ENCODE measurements around the gene STK4.
A peak's percentile ranks its signal among the peaks of the same experiment; 100 is the strongest.
"Not testable (repeated sequence)": the region's sequence is repeated elsewhere in the genome, so short reads cannot be mapped to it uniquely, and the experiment has no call there.

Gene STK4

DNA sequence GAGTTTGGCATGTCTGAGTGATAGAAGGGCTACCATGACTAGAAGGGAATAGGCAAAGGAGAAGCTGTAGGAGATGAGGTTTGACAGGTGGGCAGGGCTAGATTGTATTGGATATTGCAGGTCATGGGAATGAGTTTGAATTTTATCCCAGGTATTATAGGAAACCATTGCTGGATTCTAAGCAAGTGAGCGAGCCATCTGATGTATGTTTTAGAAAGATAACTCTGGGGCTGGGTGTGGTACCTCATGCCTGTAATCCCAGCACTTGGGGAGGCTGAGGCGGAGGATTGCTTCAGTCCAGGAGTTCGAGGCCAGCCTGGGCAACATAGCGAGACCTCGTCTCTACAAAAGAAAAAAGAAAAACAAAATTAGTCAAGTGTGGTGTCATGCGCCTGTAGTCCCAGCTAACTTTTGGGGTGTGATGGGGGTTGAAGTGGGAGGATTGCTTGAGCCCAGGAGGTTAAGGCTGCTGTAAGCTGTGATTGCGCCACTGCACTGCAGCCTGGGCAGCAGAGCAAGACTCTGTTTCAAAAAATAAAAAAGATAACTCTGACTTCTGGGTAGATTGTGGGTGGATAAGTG lies 16.9 kb downstream of the STK4 start:
- DNase-seq (ENCODE audit: low spot score): no peak

DNA sequence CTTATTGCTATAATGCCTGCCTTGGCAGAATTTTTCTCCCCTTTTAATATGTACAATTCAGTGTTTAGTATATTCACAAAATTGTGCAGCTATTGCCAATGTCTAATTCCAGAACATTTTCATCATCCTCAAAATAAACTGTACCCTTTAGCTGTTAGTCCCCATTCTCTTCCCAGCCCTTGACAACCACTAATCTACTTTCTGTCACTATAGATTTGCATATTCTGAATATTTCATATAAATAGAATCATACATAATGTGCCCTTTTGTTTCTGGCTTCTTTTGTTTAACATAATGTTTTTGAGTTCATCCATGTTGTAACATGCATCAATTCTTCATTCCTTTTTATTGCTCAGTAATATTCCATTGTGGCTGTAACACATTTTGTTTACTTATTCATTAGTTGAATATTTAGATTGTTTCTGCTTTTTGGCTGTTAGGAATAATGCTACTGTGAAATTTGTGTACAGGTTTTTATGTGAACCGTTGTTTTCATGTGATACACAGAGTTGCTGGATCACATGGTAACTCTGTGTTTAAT lies 22.4 kb downstream of the STK4 start:
- no peak for DNase-seq (ENCODE audit: low spot score)

DNA sequence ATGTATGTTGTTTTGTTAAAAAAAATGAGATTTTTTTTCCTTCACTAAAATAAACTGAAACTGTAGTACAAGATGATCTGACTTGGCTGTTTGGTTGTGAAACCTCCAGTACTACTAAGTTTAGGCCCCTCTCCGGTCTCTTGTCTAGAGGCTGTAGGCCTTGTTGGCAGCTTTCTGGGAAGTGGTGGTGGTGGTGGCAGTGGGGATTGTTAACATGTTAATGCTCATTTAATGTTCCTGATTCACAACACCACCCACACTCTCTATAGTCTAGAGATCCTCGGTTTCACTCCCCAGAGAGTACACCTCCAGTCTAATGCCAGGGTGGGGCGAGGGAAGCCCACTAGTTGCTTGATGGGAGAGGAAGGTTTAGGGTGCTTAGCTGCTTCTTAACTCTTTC lies 24.1 kb downstream of the STK4 start:
- DNase-seq (ENCODE audit: low spot score): no peak

DNA sequence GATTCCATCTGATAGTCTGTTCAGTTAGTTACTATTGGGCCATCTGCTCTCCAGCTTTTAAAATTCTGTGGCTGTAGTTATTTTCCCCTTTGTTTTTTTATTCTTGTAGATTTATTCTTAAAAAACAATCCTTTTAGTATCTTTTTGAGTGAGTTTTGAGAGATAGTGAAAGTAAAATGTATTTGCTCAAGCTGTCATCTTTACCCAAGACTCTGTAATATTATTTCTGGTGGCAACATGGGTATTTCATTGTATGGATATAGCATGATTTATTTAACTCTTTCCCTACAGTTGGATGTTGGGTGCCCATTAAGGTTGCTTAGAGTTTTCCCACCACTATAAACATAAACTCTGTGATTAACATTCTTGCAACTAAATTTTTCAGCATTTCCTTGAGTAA lies 24.6 kb downstream of the STK4 start:
- no peak for DNase-seq (ENCODE audit: low spot score)

DNA sequence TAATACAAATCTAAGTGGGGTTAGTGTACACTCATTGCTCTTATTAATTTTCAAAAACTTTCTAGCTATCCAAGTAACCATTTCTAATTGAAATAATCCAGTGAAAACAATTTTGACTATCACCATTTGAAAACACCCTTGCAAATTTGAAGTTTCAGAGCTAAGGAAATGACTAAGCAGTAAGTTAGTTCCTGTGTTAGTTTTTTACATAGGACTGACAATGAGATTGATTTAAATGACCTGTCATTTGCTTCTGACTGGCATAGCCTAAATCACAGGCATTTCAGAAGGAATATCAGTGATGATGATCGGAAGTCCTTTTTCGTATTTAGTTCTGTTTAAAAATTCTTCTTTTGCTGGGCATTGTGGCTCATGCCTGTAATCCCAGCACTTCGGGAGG lies 27.0 kb downstream of the STK4 start:
- DNase-seq (ENCODE audit: low spot score): no peak

DNA sequence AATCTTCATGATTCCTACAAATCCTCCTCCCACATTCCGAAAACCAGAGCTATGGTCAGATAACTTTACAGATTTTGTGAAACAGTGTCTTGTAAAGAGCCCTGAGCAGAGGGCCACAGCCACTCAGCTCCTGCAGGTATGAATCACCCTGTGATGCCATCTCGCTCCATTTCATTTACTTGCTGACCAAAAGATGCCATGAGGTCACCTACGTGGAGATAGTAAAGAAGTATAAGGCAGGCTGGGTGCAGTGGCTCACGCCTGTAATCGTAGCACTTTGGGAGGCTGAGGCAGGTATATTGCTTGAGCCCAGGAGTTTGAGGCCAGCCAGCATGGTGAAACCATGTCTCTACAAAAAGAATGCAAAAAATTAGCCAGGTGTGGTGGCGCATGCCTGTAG lies 30.9 kb downstream of the STK4 start:
- no peak for DNase-seq (ENCODE audit: low spot score)

DNA sequence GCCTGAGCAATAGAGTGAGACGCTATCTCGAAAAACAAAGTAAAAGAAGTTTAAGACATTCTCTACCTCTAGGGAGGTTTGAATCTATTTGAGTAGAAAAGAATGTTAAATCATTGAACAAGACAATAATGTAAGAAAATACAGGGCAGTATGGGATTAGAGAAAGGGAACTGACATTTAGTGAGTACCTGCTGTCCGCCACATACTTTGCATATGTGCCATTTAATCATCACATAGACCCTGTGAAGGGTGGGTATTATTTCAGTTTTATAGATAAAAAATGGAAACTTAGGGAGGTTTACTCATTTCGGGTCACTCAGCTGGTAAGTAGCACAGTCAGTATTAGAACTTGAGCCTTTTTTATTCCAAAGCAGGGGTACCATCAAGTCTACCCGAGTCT lies 31.4 kb downstream of the STK4 start:
- DNase-seq (ENCODE audit: low spot score): no peak

DNA sequence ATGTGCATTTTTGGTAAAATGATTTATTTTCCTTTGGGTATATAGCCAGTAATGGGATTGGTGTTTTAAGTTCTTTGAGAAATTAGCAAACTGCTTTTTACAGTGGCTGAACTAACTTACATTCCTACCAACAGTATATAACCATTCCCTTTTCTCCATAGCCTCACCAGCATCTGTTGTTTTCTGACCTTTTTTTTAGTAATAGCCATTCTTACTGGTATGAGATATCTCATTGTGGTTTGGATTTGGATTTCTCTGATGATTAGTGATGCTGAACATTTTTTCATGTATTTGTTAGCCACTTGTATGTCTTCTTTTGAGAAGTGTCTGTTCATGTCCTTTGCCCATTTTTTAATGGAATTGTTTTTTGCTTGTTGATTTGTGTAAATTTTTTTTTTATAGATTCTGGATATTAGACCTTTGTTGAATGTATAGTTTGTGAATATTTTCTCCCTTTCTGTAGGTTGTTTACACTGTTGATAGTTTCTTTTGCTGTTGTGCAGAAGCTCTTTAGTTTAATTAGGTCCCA lies 42.3 kb downstream of the STK4 start:
- DNase-seq (ENCODE audit: low spot score): no peak

DNA sequence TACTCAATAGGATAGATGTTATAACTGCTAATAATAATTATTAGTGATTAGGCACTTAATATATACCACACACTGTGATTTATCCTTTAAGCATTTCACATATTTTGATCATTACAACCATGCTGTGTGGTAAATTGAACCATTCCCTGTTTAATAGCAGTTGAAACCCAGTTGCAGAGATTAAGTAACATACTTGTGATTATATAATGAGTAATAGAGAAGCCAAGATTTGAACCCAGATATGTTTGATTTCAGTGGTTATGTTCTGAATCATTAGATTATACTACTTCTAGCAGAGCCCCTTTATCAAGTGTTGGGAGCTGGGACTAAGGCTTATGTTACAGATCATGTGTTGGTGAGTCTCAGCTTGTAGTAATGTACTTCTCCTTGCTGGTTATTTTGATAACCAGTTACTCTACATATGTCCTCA lies 44.1 kb downstream of the STK4 start:
- no peak for DNase-seq (ENCODE audit: low spot score)

DNA sequence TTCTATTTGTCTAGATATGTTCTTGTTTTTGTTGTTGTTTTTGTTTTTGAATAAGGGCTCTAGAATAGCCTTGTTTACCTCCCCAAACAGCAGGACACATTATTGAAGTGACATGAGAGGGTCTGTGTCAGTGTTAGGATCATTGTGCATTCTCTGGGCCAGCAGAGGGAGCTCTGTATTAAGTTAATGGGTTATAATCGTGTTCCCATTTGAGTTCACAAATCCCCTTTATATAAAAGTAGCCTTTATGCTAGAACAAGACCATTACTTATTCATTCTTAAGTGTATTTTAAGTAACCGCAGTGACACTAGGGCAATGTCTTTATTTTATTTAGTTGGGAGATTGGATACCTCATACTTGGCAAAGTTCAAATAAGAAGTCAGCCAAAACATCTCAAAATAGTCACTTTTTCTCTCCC lies 44.8 kb downstream of the STK4 start:
- DNase-seq (ENCODE audit: low spot score): peak; percentile 54

DNA sequence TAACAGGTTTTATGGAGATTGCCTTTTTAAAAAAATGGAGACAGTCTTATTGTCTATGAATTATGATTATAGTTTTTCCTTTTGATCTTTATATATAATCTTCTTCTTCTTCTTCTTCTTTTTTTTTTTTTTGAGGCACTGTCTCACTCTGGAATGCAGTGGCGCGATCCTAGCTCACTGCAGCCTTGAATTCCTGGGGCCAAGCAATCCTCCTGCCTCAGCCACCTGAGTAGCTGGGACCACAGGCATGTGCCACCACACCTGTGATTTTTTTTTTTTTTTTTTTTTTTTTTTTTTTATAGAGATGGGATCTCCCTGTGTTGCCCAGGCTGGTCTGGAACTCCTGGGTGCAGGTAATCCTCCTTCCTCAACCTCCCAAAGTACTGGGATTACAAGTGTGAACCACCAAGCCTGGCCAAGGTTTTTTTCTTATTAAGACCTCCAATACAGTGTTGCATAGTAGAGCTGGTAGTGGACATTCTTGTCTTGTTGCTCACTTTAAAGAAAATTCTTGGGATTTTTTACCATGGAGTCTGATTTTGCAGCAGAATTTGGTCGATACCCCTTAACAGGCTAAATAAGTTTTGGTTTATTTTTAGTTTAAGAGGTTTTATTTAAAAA lies 46.5 kb downstream of the STK4 start:
- DNase-seq (ENCODE audit: low spot score): no peak

DNA sequence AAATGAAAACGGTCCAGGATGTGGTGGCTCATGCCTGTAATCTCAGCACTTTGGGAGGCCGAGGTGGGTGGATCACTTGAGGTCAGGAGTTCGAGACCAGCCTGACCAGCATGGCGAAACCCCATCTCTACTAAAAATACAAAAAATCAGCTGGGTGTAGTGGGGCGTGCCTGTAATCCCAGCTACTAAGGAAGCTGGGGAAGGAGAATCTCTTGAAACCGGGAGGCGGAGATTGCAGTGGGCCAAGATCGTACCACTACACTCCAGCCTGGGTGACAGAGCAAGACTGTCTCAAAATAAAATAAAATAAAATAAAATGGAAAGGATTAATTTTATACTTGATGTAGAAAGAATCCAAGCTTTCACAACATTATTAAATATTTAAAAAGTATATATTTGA lies 47.8 kb downstream of the STK4 start:
- DNase-seq (ENCODE audit: low spot score): not testable (repeated sequence)

DNA sequence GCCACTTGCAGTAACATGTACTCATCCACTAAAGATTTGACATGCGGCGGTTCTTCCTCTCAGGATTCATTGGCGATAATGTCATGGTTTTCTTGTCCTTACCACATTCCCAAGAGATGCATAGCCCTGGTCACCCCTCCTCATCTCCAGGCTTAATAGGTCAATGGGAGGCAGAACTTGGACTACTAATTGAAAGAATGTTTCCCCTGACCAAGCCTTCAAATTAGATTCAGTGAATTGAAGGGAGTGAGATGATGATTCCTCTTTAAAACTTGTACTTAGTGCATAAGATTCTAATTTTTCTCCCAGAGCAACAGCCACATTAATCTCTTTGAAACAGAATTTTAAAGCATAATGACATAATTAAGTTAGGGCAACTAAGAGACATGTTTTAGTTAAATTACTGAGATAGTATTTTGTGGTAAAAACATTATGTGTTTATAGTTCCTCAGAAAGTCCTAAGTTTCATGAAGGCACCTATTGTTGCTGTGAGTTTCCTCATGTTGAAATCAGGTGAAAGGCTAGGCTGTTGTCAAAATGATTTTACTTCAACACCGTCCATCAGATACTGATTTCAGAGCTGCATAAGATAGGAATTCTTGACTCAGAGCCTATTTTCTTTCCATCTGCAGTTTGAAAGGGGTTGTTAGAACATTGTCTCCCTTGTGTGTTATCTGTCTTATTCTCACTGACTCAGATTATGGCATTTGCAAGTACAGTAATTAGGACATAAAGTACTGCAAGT lies 48.5 kb downstream of the STK4 start:
- DNase-seq (ENCODE audit: low spot score): no peak

DNA sequence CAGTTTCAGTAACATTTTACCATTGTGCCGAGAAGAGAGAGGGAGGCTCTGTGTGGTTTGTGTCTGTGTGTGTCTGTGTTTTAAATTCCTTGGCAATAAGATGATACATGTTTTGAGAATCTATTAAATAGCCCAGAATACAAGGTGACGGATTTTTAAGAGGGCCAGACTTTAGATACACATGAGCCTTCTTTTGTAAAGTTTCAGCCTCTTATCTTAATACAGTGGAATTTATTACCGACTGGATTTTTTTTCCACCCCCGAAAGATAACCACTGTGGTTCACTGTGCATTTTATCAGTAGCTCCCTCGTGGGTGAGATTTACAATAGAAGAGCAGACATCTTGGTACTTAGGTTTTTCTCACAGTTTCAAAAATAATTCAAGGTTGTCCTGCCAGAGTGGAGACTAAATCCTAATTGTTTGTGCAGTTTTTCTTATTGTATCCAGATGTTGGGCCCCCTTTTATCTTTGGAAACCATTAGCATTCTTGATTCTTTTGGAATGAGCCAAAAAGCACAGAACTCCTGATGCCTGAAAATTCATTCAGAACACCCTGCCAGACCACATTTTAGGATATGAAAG lies 49.9 kb downstream of the STK4 start:
- no peak for DNase-seq (ENCODE audit: low spot score)

DNA sequence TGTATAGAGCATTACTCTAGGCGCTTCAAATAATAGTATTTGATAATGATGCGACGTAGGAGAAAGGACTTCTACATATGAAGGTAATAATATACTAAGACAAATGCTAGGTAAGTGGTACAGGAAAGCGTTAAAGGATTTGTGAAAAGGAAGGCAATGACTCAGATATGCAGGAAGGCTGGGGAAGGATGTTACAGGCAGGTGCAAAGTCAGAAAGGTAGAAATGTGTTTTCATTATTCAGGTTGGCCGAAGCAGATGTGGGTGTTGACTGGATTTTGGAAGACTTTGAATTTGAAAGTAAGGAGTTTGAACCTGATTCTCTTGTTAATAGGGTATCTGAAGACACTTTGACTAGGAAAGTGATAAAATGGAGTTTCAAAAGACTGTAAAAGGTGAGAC lies 51.0 kb downstream of the STK4 start:
- no peak for DNase-seq (ENCODE audit: low spot score)

DNA sequence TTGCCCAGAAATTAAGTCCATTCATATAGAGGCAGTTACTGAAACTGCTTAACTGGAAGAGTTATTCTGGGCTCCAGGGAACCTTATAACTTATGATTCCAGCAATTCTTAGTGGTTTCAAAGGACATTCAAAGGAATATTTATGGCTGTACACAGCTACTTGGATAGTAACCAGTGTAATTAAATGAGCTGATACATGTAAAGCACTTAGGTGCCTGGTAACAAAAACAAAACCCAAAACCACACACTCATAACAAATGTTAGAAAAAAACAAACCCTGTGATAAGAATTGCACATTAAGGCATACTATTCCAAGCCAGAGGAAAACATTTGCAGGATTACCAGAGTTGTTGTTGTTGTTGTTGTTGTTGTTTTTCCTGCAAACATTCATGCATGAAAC lies 51.5 kb downstream of the STK4 start:
- DNase-seq (ENCODE audit: low spot score): no peak

DNA sequence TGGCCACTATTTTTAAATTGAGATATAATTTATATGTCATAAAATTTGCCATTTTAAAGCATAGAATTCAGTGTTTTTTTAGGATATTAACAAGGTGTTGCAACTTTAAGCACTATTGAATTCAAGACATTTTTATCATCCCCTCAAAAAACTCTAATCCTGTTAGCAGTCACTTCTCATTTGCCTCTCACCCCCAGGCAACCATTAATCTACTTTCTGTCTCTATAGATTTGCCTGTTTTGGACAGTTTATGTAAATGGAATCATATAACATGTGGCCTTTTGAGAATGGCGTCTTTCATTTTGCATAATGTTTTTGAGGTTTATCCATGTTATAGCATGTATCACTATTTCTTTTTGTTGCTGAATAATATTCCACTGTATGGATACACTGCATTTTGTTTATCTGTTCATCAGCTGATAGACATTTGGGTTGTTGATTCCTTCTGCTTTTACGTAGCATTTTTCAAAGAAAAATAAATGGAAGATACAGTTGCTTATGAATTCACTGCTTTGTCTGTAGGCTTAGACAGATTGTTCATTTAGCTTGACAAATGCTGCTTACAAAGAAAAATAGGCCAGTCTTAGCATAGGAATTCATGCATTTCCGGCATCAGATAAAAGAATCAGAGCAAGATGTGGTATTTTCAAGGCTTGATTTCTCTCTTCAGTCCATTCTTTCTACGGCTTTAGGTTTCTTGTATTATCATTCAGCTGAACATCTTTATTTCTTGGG lies 52.9 kb downstream of the STK4 start:
- DNase-seq (ENCODE audit: low spot score): no peak

DNA sequence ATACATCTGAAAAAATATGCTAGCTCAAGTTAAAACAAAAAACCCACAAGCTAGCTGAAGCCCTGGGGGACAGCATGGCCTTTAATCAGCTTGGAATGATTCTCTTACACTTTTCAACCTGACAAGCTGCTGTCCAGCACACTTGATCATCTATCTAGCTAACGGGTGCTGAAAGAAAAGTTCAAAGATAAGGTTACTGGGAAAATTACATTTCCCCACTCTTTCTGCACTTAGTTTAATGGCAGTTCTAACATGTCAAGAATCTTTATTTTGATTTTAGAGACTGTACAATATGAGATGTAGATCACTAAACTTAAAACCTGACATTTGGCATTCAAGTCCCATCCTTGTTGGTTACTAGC lies 53.4 kb downstream of the STK4 start:
- DNase-seq (ENCODE audit: low spot score): no peak

DNA sequence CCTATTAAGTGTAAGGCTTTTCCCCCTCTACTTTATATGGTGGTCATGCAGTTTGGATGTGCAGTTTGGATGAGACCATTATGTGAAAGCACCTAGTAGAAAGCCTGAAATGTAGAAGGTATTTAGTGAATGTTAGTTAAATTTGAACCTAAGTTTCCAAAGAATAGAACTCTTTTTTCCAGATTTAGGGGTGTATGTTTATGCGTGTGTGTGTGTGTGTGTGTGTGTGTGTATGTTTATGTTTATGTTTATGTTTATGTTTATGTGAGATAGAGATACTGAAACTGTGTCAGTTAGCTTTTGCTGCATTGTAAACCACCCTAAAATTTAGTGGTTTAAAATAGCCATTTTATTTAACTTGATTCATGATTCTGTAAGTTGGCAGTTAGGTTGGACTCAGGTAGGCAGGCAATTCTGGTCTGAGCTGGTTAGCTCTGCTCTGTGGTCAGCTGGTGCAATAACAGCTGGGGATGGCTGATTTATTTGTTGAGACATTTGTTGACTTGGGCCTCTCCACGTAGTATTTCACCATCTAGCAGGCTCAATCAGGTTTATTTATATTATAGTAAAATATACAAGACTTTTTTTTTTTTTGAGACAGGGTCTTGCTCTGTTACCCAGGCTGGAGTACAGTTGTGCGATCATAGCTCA lies 54.0 kb downstream of the STK4 start:
- no peak for DNase-seq (ENCODE audit: low spot score)

DNA sequence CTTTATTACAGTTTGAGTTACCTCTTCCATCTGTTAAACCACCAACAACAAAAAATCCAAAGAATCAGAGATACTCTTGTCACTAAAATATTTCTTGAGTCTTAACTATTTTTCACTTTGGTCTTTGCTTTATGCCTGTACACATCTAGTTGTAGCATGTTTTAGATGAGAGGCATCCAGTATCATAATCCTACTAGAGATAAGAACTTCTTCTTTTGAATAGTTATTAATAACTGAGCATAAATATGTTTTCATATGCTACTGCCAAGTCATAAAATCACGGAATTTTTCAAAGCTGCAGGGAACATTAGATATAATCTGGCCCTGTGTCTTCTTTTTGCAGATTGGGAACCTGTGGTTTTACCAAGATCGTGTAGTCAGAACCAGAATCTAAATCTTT lies 55.3 kb downstream of the STK4 start:
- no peak for DNase-seq (ENCODE audit: low spot score)

DNA sequence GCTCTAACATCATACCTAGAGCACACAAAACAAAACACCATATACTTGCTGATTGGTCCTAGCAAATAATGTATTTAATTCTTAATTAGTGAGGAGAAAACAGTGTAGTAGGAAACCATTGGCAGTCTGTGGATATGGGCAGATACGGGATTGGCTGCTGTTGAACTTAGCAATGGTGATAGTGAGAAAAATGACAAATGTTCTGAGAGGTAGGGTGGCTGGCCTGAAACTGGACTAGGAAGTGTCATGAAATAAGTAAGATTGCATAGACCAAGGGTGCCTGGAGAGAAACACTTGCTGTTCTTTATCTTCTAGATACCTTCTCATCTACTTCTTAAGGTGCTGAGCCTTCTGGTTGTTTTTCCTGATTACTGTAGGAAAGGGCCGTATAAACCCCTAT lies 56.8 kb downstream of the STK4 start:
- not testable (repeated sequence) for DNase-seq (ENCODE audit: low spot score)

Data from D341Med (cell line).